ENCODE data around the gene OSBPL10.
"Not testable (repeated sequence)": the region's sequence is repeated elsewhere in the genome, so short reads cannot be mapped to it uniquely, and the experiment has no call there.

The OSBPL10 gene

DNA sequence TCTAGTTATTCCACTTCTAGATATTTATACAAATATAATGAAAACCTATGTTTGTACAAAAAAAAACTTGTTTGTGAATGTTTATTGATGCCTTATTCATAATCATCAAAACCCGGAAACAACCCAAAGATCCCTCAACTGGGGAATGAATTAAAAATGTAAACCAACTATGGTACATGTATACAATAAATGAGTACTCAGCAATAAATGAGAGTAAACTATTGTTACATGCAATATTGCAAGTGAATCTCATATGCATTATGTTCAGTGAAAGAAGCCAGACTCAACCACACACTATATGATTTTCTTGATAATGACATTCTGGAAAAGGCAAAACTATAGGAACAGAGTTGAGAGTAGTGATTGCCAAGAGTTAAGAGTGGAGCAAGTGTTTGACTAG, 12.8 kb upstream of the OSBPL10 start:
- TF ChIP-seq SUZ12 (IDR thresholded peaks at IDR 0.05) (no peak), BHLHE40 (IDR thresholded peaks at IDR 0.05; ENCODE audit: borderline replicate concordance) (no peak), ARNT (IDR thresholded peaks at IDR 0.05) (no peak)
- POLR2A ChIA-PET: no interaction called here
- no peak for DNase-seq (ENCODE audit: extremely low spot score)
- CTCF ChIA-PET: no interaction called here

DNA sequence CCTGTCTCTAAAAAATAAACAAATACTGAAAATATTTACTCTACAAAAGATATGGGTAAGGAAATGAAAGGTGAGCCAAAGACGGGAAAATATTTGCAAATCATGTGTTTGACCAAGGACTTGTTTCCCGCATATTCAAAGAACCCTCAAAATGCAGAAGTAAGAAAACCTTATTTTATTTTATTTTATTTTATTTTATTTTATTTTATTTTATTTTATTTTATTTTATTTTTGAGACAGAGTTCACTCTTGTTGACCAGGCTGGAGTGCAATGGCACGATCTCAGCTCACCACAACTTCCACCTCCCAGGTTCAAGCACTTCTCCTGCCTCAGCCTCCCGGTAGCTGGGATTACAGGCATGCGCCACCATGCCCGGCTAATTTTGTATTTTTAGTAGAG, 11.9 kb upstream of the OSBPL10 start:
- POLR2A ChIA-PET: not testable (repeated sequence)

DNA sequence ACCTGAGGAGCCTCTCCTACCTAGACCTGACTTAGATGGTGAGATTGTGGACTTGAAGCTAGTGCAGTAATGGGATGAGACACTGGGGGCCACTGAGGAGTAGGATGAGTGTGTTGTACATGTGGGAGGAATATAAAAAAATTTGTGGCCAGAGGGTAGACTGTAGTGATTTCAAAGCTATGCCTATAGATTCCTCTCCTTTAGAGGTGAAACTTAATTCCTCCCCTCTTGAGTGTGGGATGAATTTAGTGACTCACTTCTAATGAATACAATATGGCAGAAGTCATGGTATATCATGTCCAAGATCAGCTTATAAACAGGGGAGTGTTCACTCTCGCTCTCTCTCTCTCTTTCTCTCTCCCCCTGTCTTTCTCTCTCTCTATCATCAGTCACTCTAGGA, 7.2 kb upstream of the OSBPL10 start:
- ChIA-PET CTCF (no interaction called here), POLR2A (no interaction called here)
- DNase-seq (ENCODE audit: extremely low spot score): no peak
- no peak for TF ChIP-seq CTBP1 (IDR thresholded peaks at IDR 0.05; ENCODE audit: borderline replicate concordance)
- TF ChIP-seq FOXA1 (IDR thresholded peaks at IDR 0.05): no peak
- TF ChIP-seq FOXM1 (IDR thresholded peaks at IDR 0.05; ENCODE audit: borderline replicate concordance): no peak
- TF ChIP-seq SUZ12 (IDR thresholded peaks at IDR 0.05): no peak

More for the DNA sequence above, 11.9 kb upstream of the OSBPL10 start:
- DNase-seq (ENCODE audit: extremely low spot score); CTCF ChIA-PET: not testable (repeated sequence)

DNA sequence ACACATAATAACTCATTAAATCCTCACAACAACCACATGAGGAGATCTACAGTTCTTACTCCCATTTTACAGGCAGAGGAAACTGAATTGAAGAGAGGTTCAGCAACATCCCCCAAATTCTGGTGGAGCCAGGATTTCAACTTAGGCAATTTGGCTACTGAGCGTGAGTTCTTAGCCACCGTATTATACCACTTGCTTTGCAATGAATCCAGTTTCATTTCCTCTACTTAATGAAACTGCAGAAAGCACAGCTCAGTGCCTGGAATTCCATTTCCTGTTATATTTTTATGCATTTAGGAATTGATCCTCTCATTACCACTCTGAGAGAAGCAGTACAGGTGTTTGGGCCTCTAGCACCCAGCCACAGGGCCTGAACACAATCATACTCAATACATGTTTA, 4.8 kb upstream of the OSBPL10 start:
- CTCF ChIA-PET: interaction anchor here (0.6 to 1.7 kb wide), 2 partner anchors 33 to 34 kb away, joined by 4 to 5 read pairs; no protein-coding TSS in a partner anchor

DNA sequence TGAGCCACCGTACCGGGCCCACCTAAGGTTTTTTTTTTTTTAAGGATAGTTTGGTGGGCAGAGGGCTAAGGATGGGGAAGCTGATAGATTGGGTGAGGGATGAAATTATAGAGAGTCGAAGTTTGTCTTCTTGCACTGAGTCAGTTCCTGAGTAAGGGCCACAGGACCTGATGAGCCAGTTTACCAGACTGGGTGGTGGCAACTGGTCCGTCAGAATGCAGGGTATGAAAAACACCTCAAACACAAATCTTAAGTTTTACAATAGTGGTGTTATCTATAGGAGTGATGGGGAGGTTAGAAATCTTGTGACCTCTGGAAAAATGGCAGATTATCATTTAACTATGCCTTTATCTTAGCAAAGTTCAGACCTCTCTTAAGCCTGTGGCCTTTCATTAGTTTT, 3.3 kb upstream of the OSBPL10 start:
- ChIA-PET POLR2A (no interaction called here), CTCF (interaction anchor here (1.7 kb wide), 1 partner anchor 34 kb away, joined by 5 read pairs; no protein-coding TSS in a partner anchor)
- TF ChIP-seq L3MBTL2 (conservative IDR thresholded peaks at IDR 0.05): no peak
- no peak for TF ChIP-seq FOXK2 (IDR thresholded peaks at IDR 0.05)
- no peak for TF ChIP-seq HDGF (IDR thresholded peaks at IDR 0.05; ENCODE audit: borderline replicate concordance)
- TF ChIP-seq ZNF384 (IDR thresholded peaks at IDR 0.05): no peak
- TF ChIP-seq, protein P1, sequence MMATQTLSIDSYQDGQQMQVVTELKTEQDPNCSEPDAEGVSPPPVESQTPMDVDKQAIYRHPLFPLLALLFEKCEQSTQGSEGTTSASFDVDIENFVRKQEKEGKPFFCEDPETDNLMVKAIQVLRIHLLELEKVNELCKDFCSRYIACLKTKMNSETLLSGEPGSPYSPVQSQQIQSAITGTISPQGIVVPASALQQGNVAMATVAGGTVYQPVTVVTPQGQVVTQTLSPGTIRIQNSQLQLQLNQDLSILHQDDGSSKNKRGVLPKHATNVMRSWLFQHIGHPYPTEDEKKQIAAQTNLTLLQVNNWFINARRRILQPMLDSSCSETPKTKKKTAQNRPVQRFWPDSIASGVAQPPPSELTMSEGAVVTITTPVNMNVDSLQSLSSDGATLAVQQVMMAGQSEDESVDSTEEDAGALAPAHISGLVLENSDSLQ (IDR thresholded peaks at IDR 0.05): no peak
- no peak for TF ChIP-seq FOXA1 (IDR thresholded peaks at IDR 0.05)
- TF ChIP-seq ELF4 (IDR thresholded peaks at IDR 0.05): no peak
- TF ChIP-seq CTBP1 (IDR thresholded peaks at IDR 0.05; ENCODE audit: borderline replicate concordance): no peak
- TF ChIP-seq LEF1 (IDR thresholded peaks at IDR 0.05; ENCODE audit: borderline replicate concordance): no peak
- no peak for TF ChIP-seq BHLHE40 (IDR thresholded peaks at IDR 0.05; ENCODE audit: borderline replicate concordance)
- no peak for TF ChIP-seq TARDBP (IDR thresholded peaks at IDR 0.05)
- no peak for TF ChIP-seq FOXM1 (IDR thresholded peaks at IDR 0.05; ENCODE audit: borderline replicate concordance)
- no peak for TF ChIP-seq NFRKB (IDR thresholded peaks at IDR 0.05)
- no peak for TF ChIP-seq ARNT (IDR thresholded peaks at IDR 0.05)
- TF ChIP-seq SUZ12 (IDR thresholded peaks at IDR 0.05): no peak
- no peak for TF ChIP-seq SP1 (IDR thresholded peaks at IDR 0.05)
- no peak for DNase-seq (ENCODE audit: extremely low spot score)

More for the DNA sequence above, 4.8 kb upstream of the OSBPL10 start:
- POLR2A ChIA-PET: no interaction called here
- TF ChIP-seq FOXA1 (IDR thresholded peaks at IDR 0.05) (no peak), SUZ12 (IDR thresholded peaks at IDR 0.05) (no peak), L3MBTL2 (conservative IDR thresholded peaks at IDR 0.05) (no peak), FOXK2 (IDR thresholded peaks at IDR 0.05) (no peak)
- no peak for DNase-seq (ENCODE audit: extremely low spot score)

DNA sequence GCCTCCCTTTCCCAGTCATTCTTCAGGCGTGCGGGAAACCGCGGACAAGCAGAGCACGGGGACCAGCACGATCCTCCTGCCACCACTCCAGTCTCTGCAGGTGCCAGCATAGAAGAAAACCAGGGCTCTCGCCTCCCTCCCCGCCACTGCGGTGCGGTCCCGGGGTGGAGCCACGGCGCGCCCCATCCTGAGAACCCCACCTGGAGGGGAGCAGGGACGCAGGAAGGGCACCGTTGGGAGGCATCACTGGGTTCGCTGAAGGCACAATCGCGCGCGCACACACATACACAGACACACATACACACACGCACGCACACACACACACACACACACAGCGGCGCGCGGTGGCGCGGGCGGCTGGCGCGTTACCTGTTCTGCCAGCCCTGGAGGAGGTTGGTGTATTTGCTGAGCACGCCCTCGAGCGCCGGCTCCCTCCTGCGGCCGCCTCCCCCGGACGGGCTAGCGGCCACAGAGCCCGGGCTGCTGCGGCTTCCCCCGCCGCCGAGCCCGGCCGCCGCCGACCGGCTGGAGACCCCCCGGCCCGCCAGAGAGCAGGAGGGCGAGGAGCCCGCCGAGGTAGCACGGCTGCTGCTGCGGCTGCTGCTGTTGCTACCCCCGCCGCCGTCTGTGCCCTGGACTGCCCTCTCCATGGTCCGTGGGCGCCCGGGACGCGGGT, 394 bp downstream of the OSBPL10 start:
- TF ChIP-seq L3MBTL2 (conservative IDR thresholded peaks at IDR 0.05): peak; percentile 74
- TF ChIP-seq HDGF (IDR thresholded peaks at IDR 0.05; ENCODE audit: borderline replicate concordance): no peak
- TF ChIP-seq ARNT (IDR thresholded peaks at IDR 0.05): no peak
- no peak for TF ChIP-seq FOXA1 (IDR thresholded peaks at IDR 0.05)
- TF ChIP-seq LEF1 (IDR thresholded peaks at IDR 0.05; ENCODE audit: borderline replicate concordance): 0 out of 2 replicates have a peak, but pooled peaks have one; percentile 27
- TF ChIP-seq CTBP1 (IDR thresholded peaks at IDR 0.05; ENCODE audit: borderline replicate concordance): peak; percentile 67
- peak; percentile 68 for DNase-seq (ENCODE audit: extremely low spot score)
- ChIA-PET POLR2A (no interaction called here), CTCF (no interaction called here)

DNA sequence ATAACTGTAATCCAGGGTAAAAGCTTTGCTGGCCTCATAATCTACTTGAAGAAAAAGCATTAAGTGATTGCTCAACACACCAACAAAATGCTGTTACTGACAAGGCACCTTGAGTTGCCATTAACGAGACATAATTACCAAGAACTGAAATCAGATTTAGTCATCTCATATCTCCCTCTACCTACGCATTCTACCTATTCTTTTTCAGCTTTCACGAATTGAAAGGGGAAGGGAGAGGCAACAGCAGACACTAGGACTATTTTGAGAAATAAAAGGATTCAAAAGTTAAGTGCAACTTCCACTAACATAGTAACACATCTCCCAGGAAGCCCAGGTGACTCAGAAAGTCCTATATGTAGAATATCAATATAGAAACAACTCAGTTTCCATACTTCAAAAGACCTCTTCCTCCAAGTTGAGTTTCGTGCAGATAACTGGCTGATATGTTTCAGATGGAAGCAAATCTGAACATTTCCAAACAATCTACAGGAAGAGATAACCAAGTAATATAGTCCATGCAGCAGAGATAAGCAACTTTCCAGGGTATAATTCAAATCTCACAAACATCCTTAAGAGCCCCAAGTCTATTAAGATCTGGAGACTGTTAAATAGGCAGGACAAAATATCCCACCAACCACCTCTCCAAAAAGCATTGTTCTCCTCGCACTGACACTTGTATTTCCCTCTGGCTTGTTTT, 1.9 kb downstream of the OSBPL10 start:
- DNase-seq (ENCODE audit: extremely low spot score): no peak
- POLR2A ChIA-PET: no interaction called here
- TF ChIP-seq FOXK2 (IDR thresholded peaks at IDR 0.05) (no peak), TARDBP (IDR thresholded peaks at IDR 0.05) (no peak), BHLHE40 (IDR thresholded peaks at IDR 0.05; ENCODE audit: borderline replicate concordance) (no peak), CTBP1 (IDR thresholded peaks at IDR 0.05; ENCODE audit: borderline replicate concordance) (no peak), FOXM1 (IDR thresholded peaks at IDR 0.05; ENCODE audit: borderline replicate concordance) (no peak), ELF4 (IDR thresholded peaks at IDR 0.05) (no peak), FOXA1 (IDR thresholded peaks at IDR 0.05) (no peak), LEF1 (IDR thresholded peaks at IDR 0.05; ENCODE audit: borderline replicate concordance) (no peak), ZNF384 (IDR thresholded peaks at IDR 0.05) (no peak), L3MBTL2 (conservative IDR thresholded peaks at IDR 0.05) (no peak)
- TF ChIP-seq, protein P1 (IDR thresholded peaks at IDR 0.05): no peak

More for the DNA sequence above, 1.9 kb downstream of the OSBPL10 start:
- CTCF ChIA-PET: no interaction called here

All from HEK293T (cell line).